H9 (cell line): Measurements from ENCODE around the gene GAREM1. TPM values are rescaled to one million over a fixed set of nuclear protein-coding genes. Genes with fewer than 3 reads are reported as not detected.
"Not testable (repeated sequence)": the region's sequence is repeated elsewhere in the genome, so short reads cannot be mapped to it uniquely, and the experiment has no call there.

Experiments
- DNase-seq: peaks from one replicate; pipeline ENCODE4 v3.0.0-alpha.2; 2017
- H2AFZ ChIP-seq: one replicate; pipeline ENCODE4 v1.6.1; 2013; ENCODE audit warnings: mild to moderate bottlenecking, low read length, control low read depth, moderate library complexity
- H2AK5ac ChIP-seq: 2 replicates; pipeline ENCODE4 v1.6.1; 2013; ENCODE audit warnings: low read length, control low read depth, mixed read lengths; ENCODE audit not compliant: insufficient read length
- H2BK120ac ChIP-seq: one replicate; pipeline ENCODE4 v1.6.1; 2013; ENCODE audit warnings: low read depth, mild to moderate bottlenecking, low read length, control low read depth, inconsistent platforms; ENCODE audit not compliant: poor library complexity, severe bottlenecking
- H2BK12ac ChIP-seq: 2 replicates; pipeline ENCODE4 v1.6.1; 2013; ENCODE audit warnings: low read length, control low read depth, mixed read lengths, low read depth; ENCODE audit not compliant: insufficient read length
- H2BK15ac ChIP-seq: 2 replicates; pipeline ENCODE4 v1.6.1; 2013; ENCODE audit warnings: low read depth, low read length, control low read depth
- H2BK20ac ChIP-seq: one replicate; pipeline ENCODE4 v1.6.1; 2013; ENCODE audit warnings: low read depth, mild to moderate bottlenecking, low read length, control low read depth, inconsistent platforms; ENCODE audit not compliant: poor library complexity, severe bottlenecking
- H2BK5ac ChIP-seq: 2 replicates; pipeline ENCODE4 v1.6.1; 2013; ENCODE audit warnings: low read length, control low read depth, mixed read lengths; ENCODE audit not compliant: insufficient read length
- H3K14ac ChIP-seq: 2 replicates; pipeline ENCODE4 v1.6.1; 2013; ENCODE audit warnings: low read length, control low read depth; ENCODE audit not compliant: insufficient read depth
- H3K18ac ChIP-seq: 2 replicates; pipeline ENCODE4 v1.6.1; 2013; ENCODE audit warnings: low read depth, mild to moderate bottlenecking, mixed read lengths, low read length, control low read depth; ENCODE audit not compliant: insufficient read length
- H3K23ac ChIP-seq: 2 replicates; pipeline ENCODE4 v1.6.1; 2013; ENCODE audit warnings: low read length, control low read depth, mixed read lengths, low read depth; ENCODE audit not compliant: insufficient read length
- H3K23me2 ChIP-seq: 2 replicates; pipeline ENCODE4 v1.6.1; 2013; ENCODE audit warnings: low read depth, mild to moderate bottlenecking, mixed read lengths, low read length, control low read depth; ENCODE audit not compliant: insufficient read length, poor library complexity, severe bottlenecking
- H3K27ac ChIP-seq: 2 replicates; pipeline ENCODE4 v1.5.1; 2013; ENCODE audit warnings: low read length, control low read depth, mixed read lengths, low read depth; ENCODE audit not compliant: insufficient read length
- H3K27me3 ChIP-seq: 2 replicates; pipeline ENCODE4 v1.6.1; 2013; ENCODE audit warnings: low read length, control low read depth, inconsistent platforms; ENCODE audit not compliant: insufficient read depth
- H3K4ac ChIP-seq: 2 replicates; pipeline ENCODE4 v1.6.1; 2013; ENCODE audit warnings: low read depth, mild to moderate bottlenecking, control low read depth, inconsistent platforms, low read length, moderate library complexity
- H3K4me1 ChIP-seq: 2 replicates; pipeline ENCODE4 v1.6.1; 2013; ENCODE audit warnings: low read length, control low read depth, inconsistent platforms; ENCODE audit not compliant: insufficient read depth
- H3K4me2 ChIP-seq: 2 replicates; pipeline ENCODE4 v1.6.1; 2013; ENCODE audit warnings: low read length, control low read depth, mixed read lengths; ENCODE audit not compliant: insufficient read length, insufficient read depth
- H3K56ac ChIP-seq: 2 replicates; pipeline ENCODE4 v1.6.1; 2013; ENCODE audit warnings: low read depth, mild to moderate bottlenecking, mixed read lengths, low read length, control low read depth; ENCODE audit not compliant: insufficient read length
- H3K79me1 ChIP-seq: 2 replicates; pipeline ENCODE4 v1.6.1; 2013; ENCODE audit warnings: low read depth, mild to moderate bottlenecking, moderate library complexity, low read length, control low read depth, inconsistent platforms; ENCODE audit not compliant: insufficient read depth, poor library complexity, severe bottlenecking
- H3K79me2 ChIP-seq: 2 replicates; pipeline ENCODE4 v1.6.1; 2013; ENCODE audit warnings: low read length, control low read depth, inconsistent platforms; ENCODE audit not compliant: insufficient read depth
- H3K9ac ChIP-seq: 2 replicates; pipeline ENCODE4 v1.6.1; 2013; ENCODE audit warnings: low read length, control low read depth, mixed read lengths; ENCODE audit not compliant: insufficient read length; ENCODE audit errors: extremely low read depth
- H3K9me3 ChIP-seq: one replicate; pipeline ENCODE4 v1.6.1; 2013; ENCODE audit warnings: low read depth, low read length, inconsistent platforms; ENCODE audit not compliant: control insufficient read depth
- H3T11ph ChIP-seq: one replicate; pipeline ENCODE4 v1.6.1; 2013; ENCODE audit warnings: mild to moderate bottlenecking, low read length, control low read depth, inconsistent platforms
- H4K20me1 ChIP-seq: one replicate; pipeline ENCODE4 v1.6.1; 2013; ENCODE audit not compliant: control insufficient read depth, insufficient read length, insufficient read depth
- H4K5ac ChIP-seq: 2 replicates; pipeline ENCODE4 v1.6.1; 2013; ENCODE audit warnings: low read depth, mild to moderate bottlenecking, mixed read lengths, low read length, control low read depth; ENCODE audit not compliant: insufficient read length
- H4K8ac ChIP-seq: replicated peaks from 2 replicates; pipeline ENCODE4 v1.6.1; 2013; ENCODE audit warnings: low read length, control low read depth, mixed read lengths, low read depth; ENCODE audit not compliant: insufficient read length
- H4K91ac ChIP-seq: 2 replicates; pipeline ENCODE4 v1.6.1; 2013; ENCODE audit warnings: low read depth, mild to moderate bottlenecking, moderate library complexity, mixed read lengths, low read length, control low read depth; ENCODE audit not compliant: insufficient read length
- H3K27ac Mint-ChIP-seq, 3 experiments: 2 replicates in 2 of 3; 3 replicates in 1 of 3; pipeline ENCODE4 v1.8.0; 2020 to 2021; ENCODE audit warnings: mixed read lengths in 3 of 3, mild to moderate bottlenecking in 1 of 3, moderate library complexity in 1 of 3
- H3K27me3 Mint-ChIP-seq: 2 replicates; pipeline ENCODE4 v1.8.0; 2021; ENCODE audit warnings: low read depth, mild to moderate bottlenecking, moderate library complexity, mixed read lengths
- H3K36me3 Mint-ChIP-seq, 3 experiments: 2 replicates in 2 of 3; 3 replicates in 1 of 3; pipeline ENCODE4 v1.8.0; 2020 to 2021; ENCODE audit warnings: low read depth in 3 of 3, mixed read lengths in 3 of 3; ENCODE audit not compliant: insufficient read depth in 1 of 3
- H3K4me1 Mint-ChIP-seq, 2 experiments: 2 replicates each; pipeline ENCODE4 v1.8.0; 2020; ENCODE audit warnings: mixed read lengths in 2 of 2
- H3K4me3 Mint-ChIP-seq, 2 experiments: 2 replicates in 1 of 2; 3 replicates in 1 of 2; pipeline ENCODE4 v1.8.0; 2020 to 2021; ENCODE audit warnings: mild to moderate bottlenecking in 2 of 2, mixed read lengths in 2 of 2, moderate library complexity in 1 of 2
- H3K9me3 Mint-ChIP-seq, 2 experiments: 2 replicates in 1 of 2; 3 replicates in 1 of 2; pipeline ENCODE4 v1.8.0; 2020; ENCODE audit warnings: mild to moderate bottlenecking in 2 of 2, mixed read lengths in 2 of 2, moderate library complexity in 1 of 2
- CTCF ChIP-seq: fragments of 200-600 bp; sonication (generic); conservative IDR thresholded peaks from 3 replicates; pipeline ENCODE4 v1.8.0; 2021; ENCODE audit warnings: antibody characterized with exemption, mild to moderate bottlenecking
- WGBS: extraction: QIAGEN DNeasy Blood & Tissue Kit; methylation state at CpG from one replicate; pipeline ENCODE4 v1.1.7; 2013; ENCODE audit warnings: missing lambda C conversion rate, low lambda C conversion rate, mixed read lengths; ENCODE audit not compliant: insufficient read length; ENCODE audit errors: extremely low coverage; 5-methylcytosine and 5-hydroxymethylcytosine counted together
- total RNA-seq: library from RNA; stranded (reverse); gene quantifications from 2 replicates; pipeline ENCODE4 v1.2.1, GENCODE V29; 2021

The GAREM1 gene
- total RNA-seq, 1 experiment from 2014 or later: 4.4 TPM

GRCh38 chr18:32476106-32476505 is 5.4 kb upstream of the GAREM1 start:
- no peak overlapping the region for H3K18ac ChIP-seq
- H4K8ac ChIP-seq: no peak overlapping the region
- H3K27ac Mint-ChIP-seq: no peak overlapping the region
- H3K9ac ChIP-seq: no peak overlapping the region
- H3K4ac ChIP-seq: no peak overlapping the region
- H3T11ph ChIP-seq: no peak overlapping the region
- peaks cover 19 to 20% of the 10 kb centered on the region in 2 experiments for H3K4me1 Mint-ChIP-seq
- no peak for DNase-seq
- H3K4me3 Mint-ChIP-seq: no peak overlapping the region
- peaks cover 29% of the 10 kb centered on the region for H3K27me3 Mint-ChIP-seq
- no peak overlapping the region for H4K91ac ChIP-seq
- no peak overlapping the region for H2BK12ac ChIP-seq
- no peak overlapping the region for H2AK5ac ChIP-seq
- H3K23ac ChIP-seq: no peak overlapping the region
- no peaks in the 10 kb centered on the region for H3K79me2 ChIP-seq
- H3K27ac ChIP-seq: no peak overlapping the region
- no peaks in the 10 kb centered on the region for H3K79me1 ChIP-seq
- no peaks in the 10 kb centered on the region for H3K27me3 ChIP-seq
- H3K4me1 ChIP-seq: no peaks in the 10 kb centered on the region
- H3K14ac ChIP-seq: no peak overlapping the region
- H3K9me3 ChIP-seq: no peaks in the 10 kb centered on the region
- no peaks in the 10 kb centered on the region for H3K9me3 Mint-ChIP-seq
- H2BK5ac ChIP-seq: no peak overlapping the region
- no peak overlapping the region for H4K5ac ChIP-seq
- no peaks in the 10 kb centered on the region for H4K20me1 ChIP-seq
- H3K23me2 ChIP-seq: peaks cover 5% of the 10 kb centered on the region
- H2AFZ ChIP-seq: no peak overlapping the region
- H2BK20ac ChIP-seq: no peak overlapping the region
- no peak for TF ChIP-seq CTCF
- no peaks in the 10 kb centered on the region for H3K36me3 Mint-ChIP-seq
- H2BK15ac ChIP-seq: no peak overlapping the region
- H2BK120ac ChIP-seq: no peak overlapping the region
- no peak overlapping the region for H3K4me2 ChIP-seq
- WGBS: no CpG with 5 or more reads among the region's 2 CpGs
- H3K56ac ChIP-seq: no peak overlapping the region

- H3K9me3 Mint-ChIP-seq, H3K23me2 ChIP-seq, H3K14ac ChIP-seq, H3K56ac ChIP-seq, H3K4ac ChIP-seq, H2AK5ac ChIP-seq, H3K36me3 Mint-ChIP-seq, H2AFZ ChIP-seq, H2BK20ac ChIP-seq, H3K18ac ChIP-seq, DNase-seq, H3K4me3 Mint-ChIP-seq, H4K20me1 ChIP-seq, H3K9ac ChIP-seq, H3K79me1 ChIP-seq, H3T11ph ChIP-seq, H4K91ac ChIP-seq, H3K27ac Mint-ChIP-seq, H3K4me2 ChIP-seq, H3K79me2 ChIP-seq, H2BK15ac ChIP-seq, H3K27ac ChIP-seq, H4K8ac ChIP-seq, H3K4me1 ChIP-seq, H3K23ac ChIP-seq, H2BK120ac ChIP-seq, H3K27me3 ChIP-seq, H3K9me3 ChIP-seq, H4K5ac ChIP-seq, H2BK12ac ChIP-seq, H2BK5ac ChIP-seq: not testable (repeated sequence)
- Mint-ChIP-seq H3K4me1 (peaks cover 19 to 20% of the 10 kb centered on the region in 2 experiments), H3K27me3 (peaks cover 30% of the 10 kb centered on the region)
- no CpG with 5 or more reads among the region's 12 CpGs for WGBS
Observed at GRCh38 chr18:32475069-32475468, 4.4 kb upstream of the GAREM1 start.
